Stimulated activated naive CD8-positive, alpha-beta T cell treated with anti-CD3 and anti-CD28 coated beads, Interleukin-15, Interleukin-2, amounts not matched to agents 100 ng/mL and 50 ng/mL, for 24 hours (primary cell): ENCODE data around the gene FBXW9.
A peak's percentile ranks its signal among the peaks of the same experiment; 100 is the strongest.
"Not testable (repeated sequence)": the region's sequence is repeated elsewhere in the genome, so short reads cannot be mapped to it uniquely, and the experiment has no call there.

Experiments
- H3K27ac Mint-ChIP-seq: one replicate; pipeline ENCODE4 v1.8.0; 2021; ENCODE audit warnings: mild to moderate bottlenecking, mixed read lengths
- H3K27me3 Mint-ChIP-seq: one replicate; pipeline ENCODE4 v1.8.0; 2021; ENCODE audit warnings: mixed read lengths
- H3K36me3 Mint-ChIP-seq: one replicate; pipeline ENCODE4 v1.8.0; 2021; ENCODE audit warnings: low read depth, mixed read lengths
- H3K4me1 Mint-ChIP-seq: one replicate; pipeline ENCODE4 v1.8.0; 2021; ENCODE audit warnings: low read depth, mixed read lengths
- H3K4me3 Mint-ChIP-seq: one replicate; pipeline ENCODE4 v1.8.0; 2021; ENCODE audit warnings: mild to moderate bottlenecking, mixed read lengths
- H3K9me3 Mint-ChIP-seq: one replicate; pipeline ENCODE4 v1.8.0; 2021; ENCODE audit warnings: mixed read lengths

Gene FBXW9

GRCh38 chr19:12722566-12723380 lies 26.3 kb upstream of the FBXW9 start:
- Mint-ChIP-seq H3K27me3 (no peaks in the 10 kb centered on the region), H3K27ac (peak overlapping the region; percentile 94), H3K4me1 (peaks cover 44% of the 10 kb centered on the region), H3K36me3 (peaks cover 55% of the 10 kb centered on the region), H3K9me3 (no peaks in the 10 kb centered on the region), H3K4me3 (peak overlapping the region; percentile 97)

GRCh38 chr19:12721656-12722565 lies 25.5 kb upstream of the FBXW9 start:
- H3K27me3 Mint-ChIP-seq, result no peaks in the 10 kb centered on the region
- H3K4me1 Mint-ChIP-seq, result peaks cover 44% of the 10 kb centered on the region
- H3K9me3 Mint-ChIP-seq, result no peaks in the 10 kb centered on the region
- H3K4me3 Mint-ChIP-seq, result peak overlapping the region; percentile 97
- peak overlapping the region; percentile 94 for H3K27ac Mint-ChIP-seq
- peaks cover 53% of the 10 kb centered on the region for H3K36me3 Mint-ChIP-seq

- H3K4me1 Mint-ChIP-seq, result peaks cover 41% of the 10 kb centered on the region
- peak overlapping the region; percentile 92 for H3K4me3 Mint-ChIP-seq
- H3K9me3 Mint-ChIP-seq, result no peaks in the 10 kb centered on the region
- H3K27me3 Mint-ChIP-seq, result no peaks in the 10 kb centered on the region
- peak overlapping the region; percentile 87 for H3K27ac Mint-ChIP-seq
- H3K36me3 Mint-ChIP-seq, result peaks cover 56% of the 10 kb centered on the region
Measured at GRCh38 chr19:12720851-12721655, 24.6 kb upstream of the FBXW9 start.

GRCh38 chr19:12720296-12720695 lies 23.9 kb upstream of the FBXW9 start:
- Mint-ChIP-seq H3K9me3 (no peaks in the 10 kb centered on the region), H3K4me1 (peaks cover 41% of the 10 kb centered on the region), H3K27ac (peak overlapping the region; percentile 81), H3K27me3 (no peaks in the 10 kb centered on the region), H3K4me3 (peak overlapping the region; percentile 87), H3K36me3 (peaks cover 58% of the 10 kb centered on the region)

GRCh38 chr19:12715929-12716328 lies 19.5 kb upstream of the FBXW9 start:
- no peak overlapping the region for H3K27ac Mint-ChIP-seq
- peaks cover 59% of the 10 kb centered on the region for H3K36me3 Mint-ChIP-seq
- H3K27me3 Mint-ChIP-seq, result no peaks in the 10 kb centered on the region
- no peak overlapping the region for H3K4me3 Mint-ChIP-seq
- H3K9me3 Mint-ChIP-seq, result no peaks in the 10 kb centered on the region
- H3K4me1 Mint-ChIP-seq, result peaks cover 21% of the 10 kb centered on the region

- Mint-ChIP-seq H3K27ac (no peak overlapping the region), H3K4me3 (no peak overlapping the region), H3K9me3 (no peaks in the 10 kb centered on the region), H3K4me1 (peaks cover 14% of the 10 kb centered on the region), H3K27me3 (no peaks in the 10 kb centered on the region), H3K36me3 (peaks cover 62% of the 10 kb centered on the region)
Measured at GRCh38 chr19:12715102-12715501, 18.7 kb upstream of the FBXW9 start.

- not testable (repeated sequence) for H3K27me3 Mint-ChIP-seq, H3K4me1 Mint-ChIP-seq, H3K4me3 Mint-ChIP-seq, H3K27ac Mint-ChIP-seq, H3K9me3 Mint-ChIP-seq
- peaks cover 50% of the 10 kb centered on the region for H3K36me3 Mint-ChIP-seq
Measured at GRCh38 chr19:12713304-12713703, 16.9 kb upstream of the FBXW9 start.

GRCh38 chr19:12712077-12712476 lies 15.6 kb upstream of the FBXW9 start:
- peaks cover 51% of the 10 kb centered on the region for H3K36me3 Mint-ChIP-seq
- not testable (repeated sequence) for H3K4me1 Mint-ChIP-seq, H3K27ac Mint-ChIP-seq, H3K4me3 Mint-ChIP-seq, H3K27me3 Mint-ChIP-seq, H3K9me3 Mint-ChIP-seq

GRCh38 chr19:12711187-12711586 lies 14.8 kb upstream of the FBXW9 start:
- no peak overlapping the region for H3K27ac Mint-ChIP-seq
- H3K9me3 Mint-ChIP-seq, result no peaks in the 10 kb centered on the region
- H3K4me3 Mint-ChIP-seq, result no peak overlapping the region
- H3K4me1 Mint-ChIP-seq, result no peaks in the 10 kb centered on the region
- no peaks in the 10 kb centered on the region for H3K27me3 Mint-ChIP-seq
- peaks cover 51% of the 10 kb centered on the region for H3K36me3 Mint-ChIP-seq

- no peak overlapping the region for H3K27ac Mint-ChIP-seq
- no peaks in the 10 kb centered on the region for H3K9me3 Mint-ChIP-seq
- H3K27me3 Mint-ChIP-seq, result no peaks in the 10 kb centered on the region
- H3K4me3 Mint-ChIP-seq, result no peak overlapping the region
- H3K4me1 Mint-ChIP-seq, result no peaks in the 10 kb centered on the region
- peaks cover 57% of the 10 kb centered on the region for H3K36me3 Mint-ChIP-seq
Measured at GRCh38 chr19:12708641-12709040, 12.2 kb upstream of the FBXW9 start.

GRCh38 chr19:12706332-12706718 lies 9.9 kb upstream of the FBXW9 start:
- Mint-ChIP-seq H3K4me1 (no peaks in the 10 kb centered on the region), H3K27me3 (no peaks in the 10 kb centered on the region), H3K4me3 (no peak overlapping the region), H3K27ac (no peak overlapping the region), H3K36me3 (peaks cover 60% of the 10 kb centered on the region), H3K9me3 (no peaks in the 10 kb centered on the region)

GRCh38 chr19:12705654-12706331 lies 9.4 kb upstream of the FBXW9 start:
- Mint-ChIP-seq H3K4me1 (no peaks in the 10 kb centered on the region), H3K4me3 (no peak overlapping the region), H3K36me3 (peaks cover 60% of the 10 kb centered on the region), H3K27ac (no peak overlapping the region), H3K9me3 (no peaks in the 10 kb centered on the region), H3K27me3 (no peaks in the 10 kb centered on the region)

GRCh38 chr19:12705169-12705568 lies 8.7 kb upstream of the FBXW9 start:
- H3K4me1 Mint-ChIP-seq, result no peaks in the 10 kb centered on the region

GRCh38 chr19:12703046-12703445 lies 6.6 kb upstream of the FBXW9 start:
- no peaks in the 10 kb centered on the region for H3K9me3 Mint-ChIP-seq
- H3K27me3 Mint-ChIP-seq, result no peaks in the 10 kb centered on the region
- H3K27ac Mint-ChIP-seq, result no peak overlapping the region
- H3K4me3 Mint-ChIP-seq, result no peak overlapping the region
- H3K36me3 Mint-ChIP-seq, result peaks cover 65% of the 10 kb centered on the region
- peaks cover 3% of the 10 kb centered on the region for H3K4me1 Mint-ChIP-seq

More at GRCh38 chr19:12705169-12705568, 8.7 kb upstream of the FBXW9 start:
- Mint-ChIP-seq H3K9me3 (no peaks in the 10 kb centered on the region), H3K4me3 (no peak overlapping the region), H3K27ac (peak overlapping the region; percentile 11), H3K27me3 (no peaks in the 10 kb centered on the region), H3K36me3 (peaks cover 55% of the 10 kb centered on the region)
